HG03196 (cell line): ENCODE measurements around the gene ASTN2.

ENCODE experiments used
- ATAC-seq: cut with Tn5 transposase; IDR thresholded peaks from one replicate; pipeline ENCODE4 v1.9.1; 2021; ENCODE audit not compliant: unreplicated experiment

Gene ASTN2

GRCh38 chr9:117187498-117187897 lies 227.4 kb downstream of the ASTN2 start:
- ATAC-seq: no peak

GRCh38 chr9:117184173-117184572 lies 230.7 kb downstream of the ASTN2 start:
- ATAC-seq: no peak

GRCh38 chr9:117182046-117182445 lies 232.8 kb downstream of the ASTN2 start:
- no peak for ATAC-seq

GRCh38 chr9:117180896-117181445 lies 233.9 kb downstream of the ASTN2 start:
- no peak for ATAC-seq

- no peak for ATAC-seq
Observed at GRCh38 chr9:117178596-117179375, 236.1 kb downstream of the ASTN2 start.

- no peak for ATAC-seq
Observed at GRCh38 chr9:117170567-117170966, 244.3 kb downstream of the ASTN2 start.

- ATAC-seq: no peak
Observed at GRCh38 chr9:117169089-117169621, 245.7 kb downstream of the ASTN2 start.

- ATAC-seq: no peak
Observed at GRCh38 chr9:117164512-117164911, 250.3 kb downstream of the ASTN2 start.

- ATAC-seq: no peak
Observed at GRCh38 chr9:117160254-117160653, 254.6 kb downstream of the ASTN2 start.

GRCh38 chr9:117156771-117157535 lies 257.9 kb downstream of the ASTN2 start:
- ATAC-seq: no peak

- ATAC-seq: no peak
Observed at GRCh38 chr9:117156144-117156688, 258.6 kb downstream of the ASTN2 start.

- ATAC-seq: no peak
Observed at GRCh38 chr9:117153021-117153420, 261.8 kb downstream of the ASTN2 start.

GRCh38 chr9:117151716-117152115 lies 263.1 kb downstream of the ASTN2 start:
- no peak for ATAC-seq

GRCh38 chr9:117149996-117150395 lies 264.9 kb downstream of the ASTN2 start:
- ATAC-seq: no peak

- ATAC-seq: no peak
Observed at GRCh38 chr9:117145811-117146490, 268.9 kb downstream of the ASTN2 start.

- ATAC-seq: no peak
Observed at GRCh38 chr9:117145081-117145480, 269.8 kb downstream of the ASTN2 start.

GRCh38 chr9:117138231-117138630 lies 276.6 kb downstream of the ASTN2 start:
- ATAC-seq: no peak

- ATAC-seq: no peak
Observed at GRCh38 chr9:117136461-117136860, 278.4 kb downstream of the ASTN2 start.

GRCh38 chr9:117135501-117136098 lies 279.3 kb downstream of the ASTN2 start:
- no peak for ATAC-seq

GRCh38 chr9:117134826-117135500 lies 279.9 kb downstream of the ASTN2 start:
- no peak for ATAC-seq
